ENCODE measurements around the gene C16orf89. TPM values are rescaled to one million over a fixed set of nuclear protein-coding genes. Genes with fewer than 3 reads are reported as not detected.

C16orf89 gene
- total RNA-seq, 4 donors from 2014 or later: 3.8 to 16.6 (median 7.1) TPM

DNA sequence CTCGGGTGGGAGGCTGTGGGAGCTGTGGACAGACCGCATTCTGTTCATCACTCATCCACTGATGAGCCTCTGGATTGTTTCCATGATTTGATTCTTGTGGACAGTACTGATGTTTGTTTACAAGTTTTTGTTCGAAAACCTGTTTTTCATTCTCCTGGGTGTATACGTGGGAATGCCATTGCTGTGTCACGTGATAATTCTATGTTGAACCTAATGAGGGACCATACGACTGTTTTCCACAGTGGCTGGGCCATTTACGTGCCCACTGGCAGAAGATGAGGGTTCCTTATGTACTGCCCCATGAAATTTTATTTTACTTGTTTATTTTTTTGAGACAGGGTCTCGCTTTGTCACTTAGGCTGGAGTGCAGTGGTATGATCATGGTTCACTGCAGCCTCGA is 3.3 kb upstream of the C16orf89 start:
- no peak for TF ChIP-seq CTCF (IDR thresholded peaks at IDR 0.05)
- DNase-seq (ENCODE audit: low spot score) (no peak), ATAC-seq (ENCODE audit: low FRiP score) (no peak)

- no peak for TF ChIP-seq CTCF (IDR thresholded peaks at IDR 0.05)
- no peak for DNase-seq (ENCODE audit: low spot score)
Observed at GRCh38 chr16:5066511-5066910, 755 bp upstream of the C16orf89 start.

GRCh38 chr16:5065326-5065725 is 430 bp downstream of the C16orf89 start:
- DNase-seq (ENCODE audit: low spot score) (no peak), ATAC-seq (ENCODE audit: low FRiP score) (no peak)
- TF ChIP-seq CTCF (IDR thresholded peaks at IDR 0.05): no peak

More at GRCh38 chr16:5066511-5066910, 755 bp upstream of the C16orf89 start:
- no peak for ATAC-seq (ENCODE audit: low FRiP score)

GRCh38 chr16:5064915-5065314 is 841 bp downstream of the C16orf89 start:
- DNase-seq (ENCODE audit: low spot score) (no peak), ATAC-seq (ENCODE audit: low FRiP score) (no peak)
- TF ChIP-seq CTCF (IDR thresholded peaks at IDR 0.05): no peak

DNA sequence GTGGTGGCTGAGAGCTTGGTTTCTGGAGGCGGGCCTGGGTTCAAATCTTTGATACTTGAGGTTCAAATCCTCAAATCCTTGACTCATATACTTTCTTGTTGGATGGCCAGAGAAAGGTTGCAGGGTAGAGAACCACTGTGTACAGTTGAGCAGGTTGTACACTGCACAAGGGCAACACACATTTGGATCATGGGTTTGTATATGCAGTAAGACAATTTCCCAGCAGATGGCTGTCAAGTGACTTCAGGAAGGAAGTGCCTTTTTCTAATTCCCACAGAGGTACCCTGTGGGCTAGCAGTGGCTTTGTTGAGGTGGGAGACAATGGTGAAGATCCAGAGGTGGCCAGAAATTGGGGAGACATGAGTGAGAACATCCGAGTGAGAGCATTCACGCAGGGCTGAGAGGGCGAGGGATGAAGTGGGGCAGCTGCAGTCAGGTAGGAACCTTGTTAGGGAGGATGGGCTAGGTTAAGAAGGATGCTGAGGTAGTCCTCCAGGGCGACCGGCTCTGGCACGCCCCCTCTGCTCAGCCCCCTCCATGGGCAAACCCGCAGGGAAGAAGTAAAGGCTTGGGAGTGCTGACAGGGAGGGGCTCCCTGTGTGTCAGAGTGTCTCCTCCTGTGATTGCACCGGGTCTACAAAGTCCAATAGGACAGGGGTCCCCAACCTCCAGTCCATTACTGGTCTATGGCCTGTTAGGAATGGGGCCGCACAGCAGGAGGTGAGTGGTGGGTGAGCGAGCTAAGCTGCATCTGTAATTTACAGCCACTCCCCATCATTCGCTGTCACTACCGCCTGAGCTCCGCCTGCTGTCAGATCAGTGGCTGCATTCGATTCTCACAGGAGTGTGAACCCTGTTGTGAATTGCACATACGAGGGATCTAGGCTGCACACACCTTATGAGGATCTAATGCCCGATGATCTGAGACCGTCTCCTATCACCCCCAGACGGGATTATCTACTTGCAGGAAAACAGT is 2.7 kb downstream of the C16orf89 start:
- ATAC-seq (ENCODE audit: low FRiP score): no peak
- DNase-seq (ENCODE audit: low spot score): no peak
- no peak for TF ChIP-seq CTCF (IDR thresholded peaks at IDR 0.05)

DNA sequence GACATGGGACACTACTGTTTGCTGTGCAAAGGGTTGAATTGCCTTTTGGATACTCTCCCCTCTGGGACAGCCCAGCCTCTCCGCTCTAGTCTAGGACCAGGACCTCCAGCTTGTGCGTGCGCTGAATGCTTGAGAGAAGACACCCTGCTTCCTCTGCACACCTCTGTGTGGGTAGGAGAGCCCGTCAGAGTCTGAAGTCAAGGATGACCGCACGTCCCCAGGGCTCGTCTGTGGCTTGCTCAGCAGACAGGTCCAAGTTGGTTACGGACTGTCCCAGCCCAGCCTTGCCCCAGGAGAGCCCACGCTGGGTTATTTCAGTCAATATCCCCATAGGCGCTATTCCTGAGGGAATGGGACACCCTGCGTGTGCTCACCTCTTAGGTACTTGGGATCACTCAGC is 3.7 kb downstream of the C16orf89 start:
- TF ChIP-seq CTCF (IDR thresholded peaks at IDR 0.05): no peak
- DNase-seq (ENCODE audit: low spot score) (no peak), ATAC-seq (ENCODE audit: low FRiP score) (no peak)

Data from omental fat pad (tissue), 4 donors.